Measurements from ENCODE around the gene GRAMD1C.
A peak's percentile ranks its signal among the peaks of the same experiment; 100 is the strongest.

GRAMD1C gene

GRCh38 chr3:113838631-113839209, at the start of gene GRAMD1C:
Gene GRAMD1C, plus strand, starts transcription at chr3:113838788. Its CDS starts 122 bp downstream, at chr3:113838910.
- H3K36me3 ChIP-seq, result no peaks in the 10 kb centered on the region
- peak within 1 kb of the TSS; percentile 58 to 79 (median 68) for H3K9ac ChIP-seq
- 0 out of 22 replicates have a peak, but pooled peaks cover 0 to 3% (median 0%) of the 10 kb centered on the region in 11 experiments for H3K27me3 ChIP-seq
- no peaks in the 10 kb centered on the region for H4K20me1 ChIP-seq
- H3K4me1 ChIP-seq, result peaks cover 5 to 13% (median 9%) of the 10 kb centered on the region in 10 experiments; a peak in 17 of 20 replicates
- H3K4me2 ChIP-seq, result peak within 1 kb of the TSS; percentile 71 to 94 (median 82)
- peak within 1 kb of the TSS in 7 of 11 experiments; percentile 6 to 52 (median 47); a peak in 11 of 22 replicates for H3K27ac ChIP-seq
- no peaks in the 10 kb centered on the region for H3K9me3 ChIP-seq (replicated peaks in 1 of 11)
- no peak for TF ChIP-seq Cebpa-rat (IDR thresholded peaks at IDR 0.05)
- H3K4me3 ChIP-seq, result peak within 1 kb of the TSS; percentile 59 to 76 (median 64)

GRCh38 chr3:113791381-113791780, 47.2 kb upstream of the GRAMD1C start:
- Histone ChIP-seq H3K36me3 (peaks cover 41 to 98% (median 63%) of the 10 kb centered on the region in 11 experiments), H3K27me3 (no peaks in the 10 kb centered on the region), H4K20me1 (no peaks in the 10 kb centered on the region), H3K4me1 (peaks cover 8 to 16% (median 12%) of the 10 kb centered on the region in 10 experiments), H3K4me2 (no peak overlapping the region), H3K9ac (no peak overlapping the region), H3K27ac (no peak overlapping the region), H3K4me3 (no peak overlapping the region), H3K9me3 (replicated peaks in 1 of 11) (no peaks in the 10 kb centered on the region)
- TF ChIP-seq Cebpa-rat (IDR thresholded peaks at IDR 0.05), result no peak

DNA sequence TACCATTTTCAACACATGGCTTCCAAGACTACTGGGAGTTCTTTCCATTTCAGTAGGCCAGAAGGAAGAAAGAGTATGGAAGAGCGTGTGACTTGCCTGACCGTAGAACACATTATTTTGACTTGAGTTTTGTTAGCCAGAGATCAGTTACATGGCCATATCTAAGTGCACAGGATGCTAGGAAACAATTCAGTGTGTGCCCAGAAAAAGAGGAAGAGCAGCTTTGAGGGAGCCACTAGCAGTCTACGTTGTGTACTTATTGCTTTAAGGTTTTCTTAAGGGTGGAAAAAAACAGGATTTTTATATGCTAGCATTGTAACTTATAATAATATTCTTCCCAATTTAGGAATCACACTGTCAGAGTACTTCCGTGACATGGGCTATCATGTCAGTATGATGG, 44.1 kb upstream of the GRAMD1C start:
- H3K27ac ChIP-seq, result no peak overlapping the region
- H3K27me3 ChIP-seq, result no peaks in the 10 kb centered on the region
- no peaks in the 10 kb centered on the region for H4K20me1 ChIP-seq
- no peak overlapping the region for H3K4me3 ChIP-seq
- H3K4me1 ChIP-seq, result 0 out of 20 replicates have a peak, but pooled peaks cover 0 to 1% (median 0%) of the 10 kb centered on the region in 10 experiments
- H3K9ac ChIP-seq, result no peak overlapping the region
- no peak overlapping the region for H3K4me2 ChIP-seq
- H3K36me3 ChIP-seq, result peaks cover 33 to 100% (median 60%) of the 10 kb centered on the region in 11 experiments
- no peak for TF ChIP-seq Cebpa-rat (IDR thresholded peaks at IDR 0.05)
- H3K9me3 ChIP-seq (replicated peaks in 1 of 11), result no peaks in the 10 kb centered on the region

- Histone ChIP-seq H3K4me2 (no peak overlapping the region), H3K9ac (no peak overlapping the region), H3K9me3 (replicated peaks in 1 of 11) (no peaks in the 10 kb centered on the region), H3K27me3 (no peaks in the 10 kb centered on the region), H3K27ac (no peak overlapping the region), H3K4me3 (no peak overlapping the region), H4K20me1 (no peaks in the 10 kb centered on the region), H3K36me3 (peaks cover 35 to 100% (median 64%) of the 10 kb centered on the region in 11 experiments), H3K4me1 (no peaks in the 10 kb centered on the region)
- no peak for TF ChIP-seq Cebpa-rat (IDR thresholded peaks at IDR 0.05)
Observed at GRCh38 chr3:113795693-113796092, 42.9 kb upstream of the GRAMD1C start.

DNA sequence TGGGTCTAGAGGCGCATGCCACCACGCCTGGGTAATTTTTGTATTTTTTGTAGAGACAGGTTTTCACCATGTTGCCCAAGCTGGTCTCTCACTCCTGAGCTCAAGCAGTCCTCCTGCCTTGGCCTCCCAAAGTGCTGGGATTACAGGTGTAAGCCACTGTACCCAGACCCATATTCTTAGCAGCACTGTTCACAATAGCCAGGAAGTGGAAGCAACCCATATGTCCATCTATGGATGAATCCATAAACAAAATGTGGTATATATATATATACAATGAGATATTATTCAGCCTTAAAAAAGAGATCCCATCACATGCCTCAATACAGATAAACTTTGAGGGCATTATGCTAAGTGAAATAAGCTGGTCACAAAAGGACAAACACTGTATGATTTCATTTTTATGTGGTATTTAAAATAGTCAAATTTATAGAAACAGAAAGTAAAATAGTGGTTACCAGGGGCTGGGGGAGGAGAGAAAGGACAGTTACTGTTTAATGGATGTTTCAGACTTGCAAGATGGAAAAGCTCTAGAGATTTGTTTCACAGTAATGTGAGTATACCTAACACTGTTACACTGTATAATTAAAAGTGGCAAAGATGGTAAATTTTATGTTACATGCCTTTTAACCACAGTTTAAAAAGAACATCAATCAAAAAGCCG, 35.7 kb upstream of the GRAMD1C start:
- no peaks in the 10 kb centered on the region for H3K4me1 ChIP-seq
- peaks cover 49 to 100% (median 92%) of the 10 kb centered on the region in 11 experiments for H3K36me3 ChIP-seq
- no peak overlapping the region for H3K27ac ChIP-seq
- no peak for TF ChIP-seq Cebpa-rat (IDR thresholded peaks at IDR 0.05)
- no peaks in the 10 kb centered on the region for H3K9me3 ChIP-seq (replicated peaks in 1 of 11)
- no peaks in the 10 kb centered on the region for H4K20me1 ChIP-seq
- no peak overlapping the region for H3K4me3 ChIP-seq
- H3K4me2 ChIP-seq, result no peak overlapping the region
- H3K27me3 ChIP-seq, result no peaks in the 10 kb centered on the region
- H3K9ac ChIP-seq, result no peak overlapping the region

GRCh38 chr3:113804661-113805060, 33.9 kb upstream of the GRAMD1C start:
- Histone ChIP-seq H3K4me3 (no peak overlapping the region), H3K4me1 (no peaks in the 10 kb centered on the region), H3K9me3 (replicated peaks in 1 of 11) (no peaks in the 10 kb centered on the region), H3K27ac (no peak overlapping the region), H3K4me2 (no peak overlapping the region), H3K9ac (no peak overlapping the region), H3K27me3 (no peaks in the 10 kb centered on the region), H3K36me3 (peaks cover 58 to 100% (median 85%) of the 10 kb centered on the region in 11 experiments), H4K20me1 (no peaks in the 10 kb centered on the region)
- no peak for TF ChIP-seq Cebpa-rat (IDR thresholded peaks at IDR 0.05)

DNA sequence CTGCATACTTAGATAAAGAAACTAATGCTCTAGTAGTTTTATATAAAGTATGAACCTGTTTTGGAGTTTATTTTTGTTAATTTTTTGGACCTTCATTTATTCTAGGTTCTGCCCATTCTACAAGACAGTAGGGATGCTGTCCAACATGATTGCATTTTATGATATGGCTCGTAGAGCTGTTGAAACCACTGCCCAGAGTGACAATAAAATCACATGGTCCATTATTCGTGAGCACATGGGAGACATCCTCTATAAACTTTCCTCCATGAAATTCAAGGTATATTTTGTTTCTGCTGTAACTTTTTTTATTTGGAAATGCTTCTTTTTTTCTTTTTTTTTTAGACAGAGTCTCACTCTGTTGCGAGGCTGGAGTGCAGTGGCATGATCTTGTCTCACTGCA, 33.3 kb upstream of the GRAMD1C start:
- H3K36me3 ChIP-seq, result peaks cover 56 to 100% (median 84%) of the 10 kb centered on the region in 11 experiments
- no peaks in the 10 kb centered on the region for H4K20me1 ChIP-seq
- H3K4me1 ChIP-seq, result no peaks in the 10 kb centered on the region
- H3K4me3 ChIP-seq, result no peak overlapping the region
- no peak overlapping the region for H3K27ac ChIP-seq
- H3K9me3 ChIP-seq (replicated peaks in 1 of 11), result no peaks in the 10 kb centered on the region
- no peak overlapping the region for H3K9ac ChIP-seq
- H3K4me2 ChIP-seq, result no peak overlapping the region
- no peaks in the 10 kb centered on the region for H3K27me3 ChIP-seq
- TF ChIP-seq Cebpa-rat (IDR thresholded peaks at IDR 0.05), result no peak

DNA sequence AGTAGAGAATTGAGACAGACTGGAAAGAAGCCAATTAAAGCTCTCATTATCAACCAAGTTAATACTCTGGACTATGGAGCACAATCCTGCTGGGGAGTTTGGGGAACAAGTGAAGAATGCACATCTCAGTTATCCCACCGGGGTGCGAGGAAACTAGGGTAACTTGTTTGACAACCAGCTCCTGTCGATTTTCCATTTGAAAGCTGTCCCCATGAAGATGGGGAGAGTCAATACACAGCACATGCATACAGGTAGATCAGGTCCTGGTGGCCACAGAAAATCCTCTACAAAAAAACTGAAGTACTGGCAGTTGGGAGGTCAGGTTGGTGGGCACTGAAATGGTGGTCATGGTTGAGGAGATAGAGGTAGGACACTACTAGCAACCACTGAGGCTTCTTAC, 25.7 kb upstream of the GRAMD1C start:
- Histone ChIP-seq H4K20me1 (no peaks in the 10 kb centered on the region), H3K4me1 (no peaks in the 10 kb centered on the region), H3K9me3 (replicated peaks in 1 of 11) (no peaks in the 10 kb centered on the region), H3K27ac (no peak overlapping the region), H3K4me2 (no peak overlapping the region), H3K9ac (no peak overlapping the region), H3K36me3 (peaks cover 14 to 55% (median 22%) of the 10 kb centered on the region in 11 experiments; a peak in 19 of 22 replicates), H3K27me3 (no peaks in the 10 kb centered on the region), H3K4me3 (no peak overlapping the region)
- TF ChIP-seq Cebpa-rat (IDR thresholded peaks at IDR 0.05), result no peak

DNA sequence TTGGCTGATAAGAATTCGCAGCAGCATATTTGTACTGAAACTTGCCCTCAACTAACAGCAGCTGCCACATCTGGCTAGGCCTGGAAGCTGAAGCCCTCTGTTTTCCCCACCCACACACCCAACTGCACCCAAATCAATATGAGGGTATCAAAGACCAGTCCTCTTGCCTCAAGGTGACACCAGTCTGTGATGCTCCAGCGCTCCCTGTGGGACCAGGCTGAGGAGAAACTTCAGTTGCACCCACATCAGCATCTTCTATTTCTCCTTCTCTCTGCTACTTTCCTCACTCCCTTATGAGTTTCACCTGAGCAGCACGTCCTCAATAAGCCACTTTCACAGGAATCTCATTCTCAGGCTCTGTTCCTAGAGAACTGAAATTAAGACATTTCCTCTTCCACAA, 18.7 kb upstream of the GRAMD1C start:
- no peak overlapping the region for H3K4me3 ChIP-seq

More for the DNA sequence above, 18.7 kb upstream of the GRAMD1C start:
- Histone ChIP-seq H3K4me1 (peaks cover 0 to 5% (median under 1%) of the 10 kb centered on the region in 10 experiments; a peak in 9 of 20 replicates), H3K36me3 (no peaks in the 10 kb centered on the region), H3K9me3 (replicated peaks in 1 of 11) (0 out of 22 replicates have a peak, but pooled peaks cover 0 to 5% (median 0%) of the 10 kb centered on the region in 11 experiments), H4K20me1 (no peaks in the 10 kb centered on the region), H3K4me2 (no peak overlapping the region), H3K27me3 (no peaks in the 10 kb centered on the region), H3K27ac (no peak overlapping the region), H3K9ac (no peak overlapping the region)
- no peak for TF ChIP-seq Cebpa-rat (IDR thresholded peaks at IDR 0.05)
